HG03280 (cell line): Measurements from ENCODE around the gene ASB6.
"Not testable (repeated sequence)": the region's sequence is repeated elsewhere in the genome, so short reads cannot be mapped to it uniquely, and the experiment has no call there.

Experiments
- ATAC-seq: cut with Tn5 transposase; IDR thresholded peaks from one replicate; pipeline ENCODE4 v1.9.1; 2021; ENCODE audit warnings: mild to moderate bottlenecking, moderate library complexity; ENCODE audit not compliant: unreplicated experiment

ASB6 gene

GRCh38 chr9:129667850-129668249 is 25.9 kb upstream of the ASB6 start:
- ATAC-seq: no peak

GRCh38 chr9:129667378-129667777 is 25.4 kb upstream of the ASB6 start:
- no peak for ATAC-seq

GRCh38 chr9:129666575-129666974 is 24.6 kb upstream of the ASB6 start:
- ATAC-seq: no peak

- ATAC-seq: no peak
These were observed 24.0 kb upstream of the ASB6 start for GRCh38 chr9:129665814-129666520.

GRCh38 chr9:129665389-129665775 is 23.4 kb upstream of the ASB6 start, which contains the start of gene PRRX2:
Gene PRRX2 (plus strand): TSS chr9:129665647. CDS start chr9:129665868, 221 bp downstream.
- ATAC-seq: no peak

GRCh38 chr9:129664746-129665388 is 22.9 kb upstream of the ASB6 start:
- no peak for ATAC-seq

- ATAC-seq: not testable (repeated sequence)
These were observed 20.3 kb upstream of the ASB6 start for GRCh38 chr9:129662239-129662638.

- ATAC-seq: no peak
These were observed 19.1 kb upstream of the ASB6 start for GRCh38 chr9:129661029-129661428.

GRCh38 chr9:129656795-129657390 is 14.9 kb upstream of the ASB6 start:
- ATAC-seq: no peak

GRCh38 chr9:129655696-129656095 is 13.7 kb upstream of the ASB6 start:
- no peak for ATAC-seq

GRCh38 chr9:129655154-129655553 is 13.2 kb upstream of the ASB6 start:
- no peak for ATAC-seq

- no peak for ATAC-seq
These were observed 12.6 kb upstream of the ASB6 start for GRCh38 chr9:129654554-129655040.

GRCh38 chr9:129653823-129654553 is 12.0 kb upstream of the ASB6 start:
- no peak for ATAC-seq

- ATAC-seq: no peak
These were observed 8.8 kb upstream of the ASB6 start for GRCh38 chr9:129650680-129651235.

GRCh38 chr9:129649726-129650679 is 8.1 kb upstream of the ASB6 start:
- no peak for ATAC-seq

- ATAC-seq: no peak
These were observed 6.8 kb upstream of the ASB6 start for GRCh38 chr9:129648764-129649115.

GRCh38 chr9:129648092-129648763 is 6.3 kb upstream of the ASB6 start:
- no peak for ATAC-seq

- ATAC-seq: no peak
These were observed 5.7 kb upstream of the ASB6 start for GRCh38 chr9:129647635-129648034.

- no peak for ATAC-seq
These were observed 4.7 kb upstream of the ASB6 start for GRCh38 chr9:129646654-129647053.
